Liver (tissue), 9 donors: ENCODE results near the gene CCNDBP1. TPM values are rescaled to one million over a fixed set of nuclear protein-coding genes. Genes with fewer than 3 reads are reported as not detected.

Experiments
- DNase-seq: peaks from one replicate; pipeline ENCODE4 v3.0.0-alpha.2; 2017; ENCODE audit warnings: low spot score
- H3K27ac ChIP-seq, 2 donors: one replicate each; pipeline ENCODE4 v1.7.0; 2013; ENCODE audit warnings: inconsistent platforms in 2 of 2, low read length in 2 of 2, control low read depth in 1 of 2, low read depth in 1 of 2, mild to moderate bottlenecking in 1 of 2
- H3K27me3 ChIP-seq, 4 donors: one replicate each; pipeline versions ENCODE4 v1.6.1 to v1.7.0; 2013; ENCODE audit warnings: low read length in 3 of 4, inconsistent platforms in 1 of 4, mild to moderate bottlenecking in 1 of 4, moderate library complexity in 1 of 4; ENCODE audit not compliant: control insufficient read depth in 4 of 4, insufficient read depth in 4 of 4
- H3K36me3 ChIP-seq, 4 donors: one replicate each; pipeline versions ENCODE4 v1.6.1 to v1.7.0; 2013; ENCODE audit warnings: low read length in 3 of 4, mild to moderate bottlenecking in 3 of 4, low read depth in 1 of 4, moderate library complexity in 1 of 4; ENCODE audit not compliant: control insufficient read depth in 4 of 4, insufficient read depth in 3 of 4
- H3K4me1 ChIP-seq, 4 donors: one replicate each; pipeline versions ENCODE4 v1.6.1 to v1.7.0; 2013; ENCODE audit warnings: low read length in 3 of 4, mild to moderate bottlenecking in 3 of 4, moderate library complexity in 1 of 4; ENCODE audit not compliant: control insufficient read depth in 4 of 4, insufficient read depth in 4 of 4
- H3K4me3 ChIP-seq, 3 donors: one replicate each; pipeline versions ENCODE4 v1.6.1 to v1.7.0; 2013; ENCODE audit warnings: low read length in 3 of 3, control low read depth in 1 of 3, low read depth in 1 of 3, mild to moderate bottlenecking in 1 of 3
- H3K9ac ChIP-seq, 2 donors: one replicate each; pipeline ENCODE4 v1.7.0; 2013; ENCODE audit warnings: low read length in 2 of 2, mild to moderate bottlenecking in 2 of 2, moderate library complexity in 2 of 2, control low read depth in 1 of 2, low read depth in 1 of 2
- H3K9me3 ChIP-seq, 4 donors: one replicate each; pipeline versions ENCODE4 v1.6.1 to v1.7.0; 2013; ENCODE audit warnings: low read length in 3 of 4; ENCODE audit not compliant: control insufficient read depth in 4 of 4
- ATF3 ChIP-seq: IDR thresholded peaks from 2 replicates; pipeline ENCODE4 v1.6.1; 2016; ENCODE audit warnings: antibody characterized with exemption
- CTCF ChIP-seq: fragments of 150-350 bp; IDR thresholded peaks from 2 replicates; pipeline ENCODE4 v1.5.1; 2017; ENCODE audit warnings: improper control_type of control experiment, low read depth, low read length; ENCODE audit not compliant: missing input control
- EGR1 ChIP-seq, 2 donors: IDR thresholded peaks; 2 replicates each; pipeline ENCODE4 v1.6.1; 2016 to 2018; ENCODE audit warnings: antibody characterized with exemption in 2 of 2, low read depth in 2 of 2
- FOXA1 ChIP-seq: IDR thresholded peaks from 2 replicates; pipeline ENCODE4 v1.6.1; 2016; ENCODE audit warnings: antibody characterized with exemption
- FOXA2 ChIP-seq: IDR thresholded peaks from 2 replicates; pipeline ENCODE4 v1.6.1; 2016; ENCODE audit warnings: antibody characterized with exemption
- GABPA ChIP-seq, 2 donors: IDR thresholded peaks in 1 of 2; conservative IDR thresholded peaks in 1 of 2; 2 replicates each; pipeline ENCODE4 v1.6.1; 2016; ENCODE audit warnings: antibody characterized with exemption in 2 of 2, mild to moderate bottlenecking in 1 of 2, moderate library complexity in 1 of 2
- HNF4A ChIP-seq, 2 donors: conservative IDR thresholded peaks; 2 replicates each; pipeline ENCODE4 v1.6.1; 2016; ENCODE audit warnings: antibody characterized with exemption in 2 of 2, mild to moderate bottlenecking in 2 of 2
- HNF4G ChIP-seq: IDR thresholded peaks from 2 replicates; pipeline ENCODE4 v1.6.1; 2016; ENCODE audit warnings: antibody characterized with exemption
- JUND ChIP-seq, 2 donors: IDR thresholded peaks; 2 replicates each; pipeline ENCODE4 v1.6.1; 2016; ENCODE audit warnings: antibody characterized with exemption in 2 of 2
- NR2F2 ChIP-seq: IDR thresholded peaks from 2 replicates; pipeline ENCODE4 v1.6.1; 2016; ENCODE audit warnings: antibody characterized with exemption
- RAD21 ChIP-seq, 2 donors: IDR thresholded peaks; 2 replicates each; pipeline ENCODE4 v1.6.1; 2016; ENCODE audit warnings: antibody characterized with exemption in 2 of 2, mild to moderate bottlenecking in 2 of 2
- RXRA ChIP-seq, 2 donors: IDR thresholded peaks; 2 replicates each; pipeline ENCODE4 v1.6.1; 2017 to 2018; ENCODE audit warnings: antibody characterized with exemption in 2 of 2, mild to moderate bottlenecking in 1 of 2
- SP1 ChIP-seq: IDR thresholded peaks from 2 replicates; pipeline ENCODE4 v1.6.1; 2018; ENCODE audit warnings: antibody characterized with exemption, mild to moderate bottlenecking
- TAF1 ChIP-seq: conservative IDR thresholded peaks from 2 replicates; pipeline ENCODE4 v1.6.1; 2016; ENCODE audit warnings: antibody characterized with exemption, mild to moderate bottlenecking
- YY1 ChIP-seq: IDR thresholded peaks from 2 replicates; pipeline ENCODE4 v1.6.1; 2016; ENCODE audit warnings: antibody characterized with exemption, mild to moderate bottlenecking
- WGBS: extraction: QIAGEN DNeasy Blood & Tissue Kit; methylation state at CpG from one replicate; pipeline ENCODE4 v1.1.7; 2013; 5-methylcytosine and 5-hydroxymethylcytosine counted together
- polyA plus RNA-seq, 2 donors: library from polyadenylated mRNA; stranded (reverse) in 1 of 2; unstranded in 1 of 2; fragments of 200-250 nt in 1 of 2; fragments of >200 nt in 1 of 2; fragmentation: Nextera tagmentation in 1 of 2; extraction: Ambion mirVana in 1 of 2; gene quantifications; one replicate each; pipeline versions ENCODE4 v1.2.1 to v1.2.3, GENCODE V29; 2013 to 2015
- total RNA-seq, 2 donors: library from RNA; depleted of rRNA; stranded (reverse); fragments of >200 nt; gene quantifications; one replicate each; pipeline ENCODE4 v1.2.3, GENCODE V29; 2014
- TF ChIP-seq, protein P1 (sequence below): IDR thresholded peaks from 2 replicates; pipeline ENCODE4 v1.6.1; 2016; ENCODE audit warnings: antibody characterized with exemption
- TF ChIP-seq, protein P2 (sequence below): IDR thresholded peaks from 2 replicates; pipeline ENCODE4 v1.6.1; 2016; ENCODE audit warnings: antibody characterized with exemption, mild to moderate bottlenecking
- TF ChIP-seq, protein P3 (sequence below): IDR thresholded peaks from 2 replicates; pipeline ENCODE4 v1.6.1; 2016; ENCODE audit warnings: antibody characterized with exemption
- donor health status: healthy.
- donor health status: healthy.
- donor health status: healthy.
- donor health status: healthy.
- donor health status: healthy.

CCNDBP1 gene
- total and polyA plus RNA-seq, 4 donors: 21.4 to 160 (median 26.4) TPM

- H3K27me3 ChIP-seq: peaks cover 0 to 3% (median 0%) of the 10 kb centered on the region in 4 donors
- no peaks in the 10 kb centered on the region for H3K36me3 ChIP-seq
- no peaks in the 10 kb centered on the region for H3K4me1 ChIP-seq
- no peaks in the 10 kb centered on the region for H3K9me3 ChIP-seq
- WGBS: 81% methylated on average over 5 of the region's 5 CpGs
- H3K9ac ChIP-seq: no peak overlapping the region
- no peak overlapping the region for H3K27ac ChIP-seq
- no peak for TF ChIP-seq FOXA1
- TF ChIP-seq RAD21 (IDR thresholded peaks at IDR 0.05): no peak
- TF ChIP-seq GABPA (IDR thresholded peaks at IDR 0.05 in 1 of 2, conservative IDR thresholded peaks at IDR 0.05 in 1 of 2): no peak
- TF ChIP-seq JUND (IDR thresholded peaks at IDR 0.05): no peak
- no peak for TF ChIP-seq YY1
- no peak for TF ChIP-seq CTCF
- no peak for TF ChIP-seq SP1
- TF ChIP-seq, protein P1, sequence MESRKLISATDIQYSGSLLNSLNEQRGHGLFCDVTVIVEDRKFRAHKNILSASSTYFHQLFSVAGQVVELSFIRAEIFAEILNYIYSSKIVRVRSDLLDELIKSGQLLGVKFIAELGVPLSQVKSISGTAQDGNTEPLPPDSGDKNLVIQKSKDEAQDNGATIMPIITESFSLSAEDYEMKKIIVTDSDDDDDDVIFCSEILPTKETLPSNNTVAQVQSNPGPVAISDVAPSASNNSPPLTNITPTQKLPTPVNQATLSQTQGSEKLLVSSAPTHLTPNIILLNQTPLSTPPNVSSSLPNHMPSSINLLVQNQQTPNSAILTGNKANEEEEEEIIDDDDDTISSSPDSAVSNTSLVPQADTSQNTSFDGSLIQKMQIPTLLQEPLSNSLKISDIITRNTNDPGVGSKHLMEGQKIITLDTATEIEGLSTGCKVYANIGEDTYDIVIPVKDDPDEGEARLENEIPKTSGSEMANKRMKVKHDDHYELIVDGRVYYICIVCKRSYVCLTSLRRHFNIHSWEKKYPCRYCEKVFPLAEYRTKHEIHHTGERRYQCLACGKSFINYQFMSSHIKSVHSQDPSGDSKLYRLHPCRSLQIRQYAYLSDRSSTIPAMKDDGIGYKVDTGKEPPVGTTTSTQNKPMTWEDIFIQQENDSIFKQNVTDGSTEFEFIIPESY: no peak
- TF ChIP-seq, protein P2, sequence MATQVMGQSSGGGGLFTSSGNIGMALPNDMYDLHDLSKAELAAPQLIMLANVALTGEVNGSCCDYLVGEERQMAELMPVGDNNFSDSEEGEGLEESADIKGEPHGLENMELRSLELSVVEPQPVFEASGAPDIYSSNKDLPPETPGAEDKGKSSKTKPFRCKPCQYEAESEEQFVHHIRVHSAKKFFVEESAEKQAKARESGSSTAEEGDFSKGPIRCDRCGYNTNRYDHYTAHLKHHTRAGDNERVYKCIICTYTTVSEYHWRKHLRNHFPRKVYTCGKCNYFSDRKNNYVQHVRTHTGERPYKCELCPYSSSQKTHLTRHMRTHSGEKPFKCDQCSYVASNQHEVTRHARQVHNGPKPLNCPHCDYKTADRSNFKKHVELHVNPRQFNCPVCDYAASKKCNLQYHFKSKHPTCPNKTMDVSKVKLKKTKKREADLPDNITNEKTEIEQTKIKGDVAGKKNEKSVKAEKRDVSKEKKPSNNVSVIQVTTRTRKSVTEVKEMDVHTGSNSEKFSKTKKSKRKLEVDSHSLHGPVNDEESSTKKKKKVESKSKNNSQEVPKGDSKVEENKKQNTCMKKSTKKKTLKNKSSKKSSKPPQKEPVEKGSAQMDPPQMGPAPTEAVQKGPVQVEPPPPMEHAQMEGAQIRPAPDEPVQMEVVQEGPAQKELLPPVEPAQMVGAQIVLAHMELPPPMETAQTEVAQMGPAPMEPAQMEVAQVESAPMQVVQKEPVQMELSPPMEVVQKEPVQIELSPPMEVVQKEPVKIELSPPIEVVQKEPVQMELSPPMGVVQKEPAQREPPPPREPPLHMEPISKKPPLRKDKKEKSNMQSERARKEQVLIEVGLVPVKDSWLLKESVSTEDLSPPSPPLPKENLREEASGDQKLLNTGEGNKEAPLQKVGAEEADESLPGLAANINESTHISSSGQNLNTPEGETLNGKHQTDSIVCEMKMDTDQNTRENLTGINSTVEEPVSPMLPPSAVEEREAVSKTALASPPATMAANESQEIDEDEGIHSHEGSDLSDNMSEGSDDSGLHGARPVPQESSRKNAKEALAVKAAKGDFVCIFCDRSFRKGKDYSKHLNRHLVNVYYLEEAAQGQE: no peak
- no peak overlapping the region for H3K4me3 ChIP-seq
- no peak for DNase-seq
These were observed 28.3 kb downstream of the CCNDBP1 start for GRCh38 chr15:43213466-43213865.

DNA sequence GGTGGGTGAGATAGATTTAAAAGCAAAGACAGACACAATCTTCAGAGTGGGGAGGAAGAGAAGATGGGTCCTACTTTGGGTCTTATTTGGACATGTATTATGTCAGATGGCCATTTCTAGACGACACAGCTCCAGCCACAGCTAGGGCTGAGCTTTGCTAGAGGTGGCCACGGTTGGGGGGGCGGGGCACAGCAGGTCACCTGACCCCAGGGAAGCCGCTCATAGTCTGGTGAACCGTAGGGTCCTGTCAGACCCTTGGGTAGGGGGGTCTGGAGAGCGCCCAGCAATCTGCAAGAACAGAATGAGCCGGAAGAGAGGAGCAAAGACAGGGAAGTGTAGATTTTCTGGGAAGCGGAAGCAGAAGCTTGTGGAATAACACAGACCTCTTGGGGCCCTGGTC, 29.0 kb downstream of the CCNDBP1 start:
- Histone ChIP-seq H3K27me3 (no peaks in the 10 kb centered on the region), H3K4me1 (no peaks in the 10 kb centered on the region), H3K27ac (no peak overlapping the region), H3K4me3 (no peak overlapping the region), H3K9ac (no peak overlapping the region), H3K36me3 (no peaks in the 10 kb centered on the region), H3K9me3 (no peaks in the 10 kb centered on the region)
- 75% methylated on average over 8 of the region's 8 CpGs for WGBS
- DNase-seq: no peak
- no peak for TF ChIP-seq EGR1 (IDR thresholded peaks at IDR 0.05; ENCODE audit: low read depth in 2 of 2)
- TF ChIP-seq YY1: no peak
- no peak for TF ChIP-seq NR2F2
- no peak for TF ChIP-seq HNF4G
- no peak for TF ChIP-seq TAF1
- no peak for TF ChIP-seq RXRA (IDR thresholded peaks at IDR 0.05)
- no peak for TF ChIP-seq GABPA (IDR thresholded peaks at IDR 0.05 in 1 of 2, conservative IDR thresholded peaks at IDR 0.05 in 1 of 2)
- TF ChIP-seq SP1: no peak
- no peak for TF ChIP-seq RAD21 (IDR thresholded peaks at IDR 0.05)
- no peak for TF ChIP-seq ATF3
- TF ChIP-seq HNF4A (conservative IDR thresholded peaks at IDR 0.05): no peak
- TF ChIP-seq, protein P1: no peak
- no peak for TF ChIP-seq FOXA2
- TF ChIP-seq, protein P2: no peak
- TF ChIP-seq, protein P3, sequence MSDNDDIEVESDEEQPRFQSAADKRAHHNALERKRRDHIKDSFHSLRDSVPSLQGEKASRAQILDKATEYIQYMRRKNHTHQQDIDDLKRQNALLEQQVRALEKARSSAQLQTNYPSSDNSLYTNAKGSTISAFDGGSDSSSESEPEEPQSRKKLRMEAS: no peak
